K562 (cell line): Measurements from ENCODE around the gene TASP1. TPM values are rescaled to one million over a fixed set of nuclear protein-coding genes. Genes with fewer than 3 reads are reported as not detected.

Source experiments
- ATAC-seq: fragments of 200-7000 bp; cut with Tn5 transposase; 3 replicates; pipeline ENCODE4 v1.9.1; 2020; ENCODE audit warnings: moderate library complexity
- BruUV-seq: library from RNA; stranded (reverse); fragments of 400-500 nt; replicated peaks from 2 replicates; lab custom pipeline; 2021; lab: Mats Ljungman, UMichigan
- CTCF ChIA-PET: fragments of 300-600 bp; formaldehyde crosslinking; extraction: SDS; loops from one replicate; lab custom pipeline; 2021; ENCODE audit warnings: low intra/inter-chr PET ratio; lab: Yijun Ruan, JAX
- POLR2A ChIA-PET: fragments of 300-600, 350-650 bp; sonication (Branson Sonifier 250); formaldehyde crosslinking; extraction: SDS; loops from one replicate; lab custom pipeline; 2021; ENCODE audit warnings: antibody characterized with exemption, inconsistent platforms; lab: Yijun Ruan, JAX
- DNase-seq, 4 experiments: peaks; one replicate each; pipeline versions ENCODE4 v3.0.0 to v3.0.0-alpha.2; 2011 to 2018; ENCODE audit warnings: low spot score in 3 of 4, mixed read lengths in 3 of 4; ENCODE audit errors: extremely low read depth in 1 of 4
- FAIRE-seq: peaks from 2 replicates; lab custom pipeline; 2011; peaks lifted over from hg19 to GRCh38; lab: Jason Lieb, UNC
- H2AFZ ChIP-seq: 2 replicates; pipeline ENCODE4 v1.6.0; 2011; ENCODE audit warnings: low read depth, low read length, control low read depth, inconsistent platforms
- H3K27ac ChIP-seq: fragments of 200-600 bp; 3 replicates; pipeline ENCODE4 v1.8.0; 2011; ENCODE audit warnings: low read depth, mild to moderate bottlenecking, control low read depth, inconsistent platforms, low read length, moderate library complexity, mixed read lengths; ENCODE audit errors: extremely low read depth
- H3K27me3 ChIP-seq, 2 experiments: fragments of 300-600 bp in 1 of 2; 2 replicates in 1 of 2; 3 replicates in 1 of 2; pipeline versions ENCODE4 v1.6.0 to v1.8.0; 2011; ENCODE audit warnings: inconsistent platforms in 2 of 2, low read length in 2 of 2, mild to moderate bottlenecking in 1 of 2, mixed read lengths in 1 of 2, moderate library complexity in 1 of 2; ENCODE audit not compliant: control insufficient read depth in 2 of 2, insufficient read depth in 2 of 2
- H3K36me3 ChIP-seq: fragments of 300-600 bp; 3 replicates; pipeline ENCODE4 v1.8.0; 2011; ENCODE audit warnings: mild to moderate bottlenecking, low read length, inconsistent platforms; ENCODE audit not compliant: control insufficient read depth, insufficient read depth
- H3K4me1 ChIP-seq, 2 experiments: fragments of 200-600 bp in 1 of 2; replicated peaks in 1 of 2; 2 replicates in 1 of 2; 3 replicates in 1 of 2; pipeline versions ENCODE4 v1.5.1 to v1.8.0; 2011; ENCODE audit warnings: inconsistent platforms in 2 of 2, low read length in 2 of 2, mild to moderate bottlenecking in 1 of 2, mixed read lengths in 1 of 2, moderate library complexity in 1 of 2; ENCODE audit not compliant: control insufficient read depth in 2 of 2, insufficient read depth in 2 of 2
- H3K4me2 ChIP-seq: 2 replicates; pipeline ENCODE4 v1.6.1; 2011; ENCODE audit warnings: low read length, control low read depth, inconsistent platforms, mixed read lengths; ENCODE audit not compliant: insufficient read depth
- H3K4me3 ChIP-seq: fragments of 200-600 bp; sonication (generic), shearing (Covaris generic); 2 replicates; pipeline ENCODE4 v1.5.1; 2016; ENCODE audit warnings: control low read depth, inconsistent platforms
- H3K79me2 ChIP-seq: fragments of 200-600 bp; 3 replicates; pipeline ENCODE4 v1.8.0; 2011; ENCODE audit warnings: low read length, inconsistent platforms; ENCODE audit not compliant: control insufficient read depth, insufficient read depth
- H3K9ac ChIP-seq, 2 experiments: 2 replicates each; pipeline versions ENCODE4 v1.6.0 to v1.6.1; 2011; ENCODE audit warnings: low read depth in 2 of 2, low read length in 2 of 2, control low read depth in 1 of 2, inconsistent platforms in 1 of 2, mild to moderate bottlenecking in 1 of 2, mixed read lengths in 1 of 2; ENCODE audit not compliant: insufficient read depth in 1 of 2
- H3K9me1 ChIP-seq: one replicate; pipeline ENCODE4 v1.6.0; 2011; ENCODE audit warnings: inconsistent platforms, mild to moderate bottlenecking, low read length, moderate library complexity; ENCODE audit not compliant: control insufficient read depth, insufficient read depth
- H3K9me3 ChIP-seq: replicated peaks from 2 replicates; pipeline ENCODE4 v1.5.1; 2011; ENCODE audit warnings: low read depth, low read length, inconsistent platforms; ENCODE audit not compliant: control insufficient read depth, insufficient read depth
- H4K20me1 ChIP-seq: replicated peaks from 2 replicates; pipeline ENCODE4 v1.6.1; 2011; ENCODE audit warnings: low read length, inconsistent platforms, mixed read lengths; ENCODE audit not compliant: control insufficient read depth, insufficient read depth
- CC2D1A ChIP-seq: fragments of 450-650 bp; IDR thresholded peaks from 2 replicates; pipeline ENCODE4 v1.6.1; 2017; ENCODE audit warnings: mild to moderate bottlenecking
- ELF4 ChIP-seq: fragments of 450-650 bp; formaldehyde crosslinking; IDR thresholded peaks from 2 replicates; pipeline ENCODE4 v1.4.0; 2022; ENCODE audit warnings: missing genetic modification characterization
- ERF ChIP-seq: fragments of 450-650 bp; formaldehyde crosslinking; IDR thresholded peaks from 2 replicates; pipeline ENCODE4 v1.4.0; 2020; ENCODE audit warnings: mild to moderate bottlenecking, mixed read lengths
- HDGF ChIP-seq: fragments of 450-650 bp; IDR thresholded peaks from 2 replicates; pipeline ENCODE4 v1.6.1; 2016
- IFI16 ChIP-seq: fragments of 250-450 bp; sonication (Bioruptor Pico); IDR thresholded peaks from 2 replicates; pipeline ENCODE4 v2.1.2; 2022; ENCODE audit warnings: mild to moderate bottlenecking, inconsistent platforms
- NEUROD1 ChIP-seq: fragments of 150-350 bp; IDR thresholded peaks from 2 replicates; pipeline ENCODE4 v1.6.1; 2014; ENCODE audit warnings: borderline replicate concordance, low read length, low read depth; ENCODE audit not compliant: partially characterized antibody
- SUPT5H ChIP-seq: fragments of 450-650 bp; IDR thresholded peaks from 2 replicates; pipeline ENCODE4 v1.6.1; 2016
- UBTF ChIP-seq, 2 experiments: IDR thresholded peaks; 2 replicates each; pipeline ENCODE4 v1.6.1; 2012; ENCODE audit warnings: improper control_type of control experiment in 2 of 2, low read depth in 2 of 2, low read length in 2 of 2, borderline replicate concordance in 1 of 2
- ZFP30 ChIP-seq: fragments of 250-450 bp; sonication (Bioruptor Pico); IDR thresholded peaks from 2 replicates; pipeline ENCODE4 v1.8.0; 2022; ENCODE audit warnings: moderate library complexity, mild to moderate bottlenecking, inconsistent platforms, borderline replicate concordance
- ZNF174 ChIP-seq: fragments of 250-450 bp; sonication (Bioruptor Pico); IDR thresholded peaks from 2 replicates; pipeline ENCODE4 v1.4.0; 2020; ENCODE audit warnings: mild to moderate bottlenecking
- in situ Hi-C: fragments of 300-500 bp; cut with MboI; formaldehyde crosslinking; loops from 4 replicates; pipeline ENCODE4 v1.15.0; 2018; ENCODE audit warnings: inconsistent platforms, mixed read lengths
- intact Hi-C: fragments of 100-400 bp; cut with micrococcal nuclease; formaldehyde crosslinking; loops from 2 replicates; pipeline ENCODE4 v1.14.2; 2022
- polyA plus RNA-seq, 8 experiments: library from polyadenylated mRNA; depleted of rRNA in 4 of 8; stranded (reverse) in 5 of 8; unstranded in 3 of 8; fragments of >200 nt; fragmentation: Nextera tagmentation in 2 of 8; fragmentation: Illumina TruSeq in 1 of 8; extraction: Ambion mirVana in 2 of 8; extraction: Trizol in 1 of 8; gene quantifications; 2 replicates each; pipeline versions ENCODE4 v1.2.1 to v1.2.3, GENCODE V29; 2011 to 2014; ENCODE audit warnings: inconsistent platforms in 1 of 8, missing spikeins in 1 of 8
- total RNA-seq, 7 experiments: library from RNA; depleted of rRNA in 6 of 7; stranded (reverse); fragments of >200 nt in 6 of 7; fragmentation: Illumina TruSeq in 2 of 7; extraction: Trizol in 2 of 7; gene quantifications; 2 replicates each; pipeline versions ENCODE4 v1.2.1 to v1.2.3, GENCODE V29; 2011 to 2021; ENCODE audit warnings: low replicate concordance in 1 of 7
- TF ChIP-seq, protein P1 (sequence below): fragments of 250-450 bp; sonication (Bioruptor Pico); IDR thresholded peaks from 2 replicates; pipeline ENCODE4 v1.8.0; 2021; ENCODE audit warnings: borderline replicate concordance, mild to moderate bottlenecking, moderate library complexity; ENCODE audit not compliant: poor library complexity, severe bottlenecking

Gene TASP1
- total and polyA plus RNA-seq, 9 of the 15 experiments (the other 6 are each of a cell fraction or from before 2014, with no cell fraction given) = 3.7 to 10.6 (median 6.4) TPM

GRCh38 chr20:13517831-13518230 is 120.9 kb downstream of the TASP1 start:
- Histone ChIP-seq H3K4me2 (no peak overlapping the region), H2AFZ (no peak overlapping the region), H3K79me2 (no peaks in the 10 kb centered on the region), H3K4me3 (no peak overlapping the region), H4K20me1 (no peaks in the 10 kb centered on the region), H3K4me1 (no peaks in the 10 kb centered on the region), H3K9ac (no peak overlapping the region), H3K27ac (no peak overlapping the region), H3K36me3 (no peaks in the 10 kb centered on the region)
- CTCF ChIA-PET = no interaction called here
- BruUV-seq = no TSS peak
- FAIRE-seq (no peak), DNase-seq (no peak)
- in situ Hi-C loops = no loop called here
- POLR2A ChIA-PET = no interaction called here
- no peak for TF ChIP-seq IFI16
- no peak for TF ChIP-seq ZFP30 (CRISPR knock-in tag)
- TF ChIP-seq UBTF (IDR thresholded peaks at IDR 0.05; ENCODE audit: borderline replicate concordance in 1 of 2, low read depth in 2 of 2, low read length in 2 of 2) = no peak
- TF ChIP-seq, protein P1, sequence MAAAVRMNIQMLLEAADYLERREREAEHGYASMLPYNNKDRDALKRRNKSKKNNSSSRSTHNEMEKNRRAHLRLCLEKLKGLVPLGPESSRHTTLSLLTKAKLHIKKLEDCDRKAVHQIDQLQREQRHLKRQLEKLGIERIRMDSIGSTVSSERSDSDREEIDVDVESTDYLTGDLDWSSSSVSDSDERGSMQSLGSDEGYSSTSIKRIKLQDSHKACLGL (CRISPR knock-in tag) = no peak
- TF ChIP-seq HDGF = no peak
- no peak for TF ChIP-seq ELF4 (CRISPR knock-in tag)
- TF ChIP-seq NEUROD1 = no peak
- TF ChIP-seq SUPT5H = no peak
- no peak for TF ChIP-seq ERF (CRISPR knock-in tag)
- TF ChIP-seq CC2D1A = no peak
- TF ChIP-seq ZNF174 = no peak
- TF ChIP-seq, all 486 proteins: peak for 0
- Histone ChIP-seq H3K9me3 (no peaks in the 10 kb centered on the region), H3K27me3 (no peaks in the 10 kb centered on the region), H3K9me1 (no peaks in the 10 kb centered on the region)
- no peak for ATAC-seq
- intact Hi-C loops = no loop called here
